HG03196 (cell line): Measurements from ENCODE around the gene FCMR.

Experiments
- ATAC-seq: cut with Tn5 transposase; IDR thresholded peaks from one replicate; pipeline ENCODE4 v1.9.1; 2021; ENCODE audit not compliant: unreplicated experiment

The FCMR gene

DNA sequence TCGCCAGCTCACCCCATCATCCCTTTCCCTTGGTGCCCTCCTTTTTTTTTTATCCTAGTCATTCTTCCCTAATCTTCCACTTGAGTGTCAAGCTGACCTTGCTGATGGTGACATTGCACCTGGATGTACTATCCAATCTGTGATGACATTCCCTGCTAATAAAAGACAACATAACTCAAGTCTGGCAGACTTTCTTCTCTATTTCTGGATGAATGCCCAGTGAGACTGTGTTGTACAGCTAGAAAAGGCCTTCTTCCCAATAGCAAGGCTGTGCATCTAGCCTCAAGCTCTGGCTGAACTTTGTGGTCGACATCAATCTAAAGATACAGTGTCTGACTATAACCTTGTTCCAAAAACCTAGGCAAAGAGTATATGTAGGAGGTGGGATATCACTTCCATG, 18.1 kb downstream of the FCMR start:
- ATAC-seq: no peak

GRCh38 chr1:206902702-206903101, 19.0 kb downstream of the FCMR start:
- no peak for ATAC-seq

- no peak for ATAC-seq
Measured at GRCh38 chr1:206901944-206902343, 19.8 kb downstream of the FCMR start.

DNA sequence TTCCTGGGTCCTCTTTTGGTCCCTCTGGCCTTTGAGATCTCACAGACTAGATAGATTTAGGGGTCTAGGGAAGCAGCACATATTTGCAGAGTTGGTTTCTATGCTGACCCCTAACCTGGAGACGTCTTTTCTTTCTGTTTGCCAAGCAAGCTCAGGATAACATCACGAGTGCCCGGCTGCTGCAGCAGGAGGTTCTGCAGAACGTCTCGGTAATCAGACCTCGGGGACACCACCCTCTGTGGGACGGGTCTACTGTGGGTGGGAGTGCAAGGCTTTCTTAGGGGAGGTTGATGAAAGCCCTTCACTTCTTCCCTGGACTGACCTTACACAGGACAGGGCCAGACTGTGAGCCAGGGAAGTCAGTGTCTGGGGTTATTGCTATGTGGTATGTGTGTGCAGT, 21.6 kb downstream of the FCMR start:
- no peak for ATAC-seq

DNA sequence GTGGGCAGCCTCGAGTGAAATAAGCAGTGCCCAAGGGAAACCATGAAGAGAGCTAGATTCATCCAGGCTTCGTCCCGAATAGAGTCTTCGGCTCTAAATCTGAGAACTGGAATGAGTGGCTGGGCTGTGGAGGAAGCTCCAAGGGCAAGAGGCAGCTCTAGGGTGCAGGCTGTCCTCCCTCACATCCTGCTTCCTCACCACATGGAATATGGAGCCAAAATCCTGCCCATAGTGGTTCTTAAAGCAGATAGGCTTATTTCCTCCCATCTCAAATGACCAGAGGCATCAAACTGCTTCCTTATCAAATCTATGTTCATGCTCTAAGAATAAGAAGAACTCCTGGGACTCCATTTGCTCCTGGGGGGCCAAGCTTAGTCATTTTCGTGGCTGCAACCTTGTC, 22.0 kb downstream of the FCMR start:
- no peak for ATAC-seq

GRCh38 chr1:206898915-206899431, 22.8 kb downstream of the FCMR start:
- ATAC-seq: no peak

DNA sequence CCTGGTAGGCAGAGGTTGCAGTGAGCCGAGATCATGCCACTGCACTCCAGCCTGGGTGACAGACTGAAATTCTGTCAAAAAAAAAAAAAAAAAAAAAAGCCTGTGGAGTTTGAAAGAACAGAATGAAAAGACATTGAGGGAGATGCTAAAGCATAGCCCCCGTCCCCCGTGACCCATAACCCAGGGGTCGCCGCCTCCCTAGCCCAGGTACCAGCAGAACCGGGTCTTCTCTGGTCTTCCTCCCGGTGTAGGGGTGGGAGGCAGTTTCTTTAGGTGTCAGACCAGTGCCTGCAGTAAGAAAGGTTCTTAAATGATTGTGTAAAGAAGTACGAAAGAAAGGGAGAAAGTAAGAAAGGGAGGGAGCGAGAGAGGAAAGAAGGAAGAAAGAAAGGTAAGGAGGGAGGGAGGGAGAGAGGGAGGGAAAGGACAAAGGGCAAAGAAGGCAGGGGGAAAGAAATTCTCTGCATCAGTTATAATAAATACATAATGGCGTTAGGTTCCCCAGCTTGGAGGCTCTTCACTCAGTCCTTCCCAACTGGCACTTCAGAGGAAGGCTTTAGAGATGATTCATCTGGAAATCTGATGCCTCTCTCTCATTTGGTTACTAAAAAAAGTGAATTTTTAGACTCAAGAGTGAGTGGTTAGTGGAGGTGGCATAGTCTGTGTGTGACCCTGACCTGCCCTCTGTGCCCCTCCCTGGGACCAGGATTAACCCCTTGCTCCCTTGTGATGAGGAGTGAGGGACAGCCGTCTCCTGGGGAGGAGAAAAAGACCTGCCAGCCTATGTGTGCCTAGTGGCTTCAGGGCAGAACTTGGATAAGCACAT, 23.4 kb downstream of the FCMR start:
- ATAC-seq: no peak

DNA sequence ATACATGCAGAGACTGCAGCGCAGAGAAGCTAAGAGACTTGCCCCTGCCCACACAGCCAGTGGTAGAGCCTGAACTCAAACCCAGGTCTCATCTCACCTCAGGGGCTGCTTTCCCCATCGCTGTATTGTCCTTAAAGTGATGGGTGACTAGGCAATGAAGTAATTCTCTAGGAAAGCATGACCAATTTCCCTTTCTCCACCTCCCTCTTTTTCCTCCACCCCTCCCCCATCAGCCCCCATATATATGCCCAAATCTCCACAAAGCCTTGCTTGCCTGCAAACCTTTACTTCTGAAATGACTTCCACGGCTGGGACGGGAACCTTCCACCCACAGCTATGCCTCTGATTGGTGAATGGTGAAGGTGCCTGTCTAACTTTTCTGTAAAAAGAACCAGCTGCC, 24.6 kb downstream of the FCMR start, which contains the start of gene IL24:
Gene IL24, plus strand, starts transcription at position 269 of the 400 bp plus-strand sequence. CDS start 390 bp downstream, outside the sequence.
- no peak for ATAC-seq

- no peak for ATAC-seq
Measured at GRCh38 chr1:206896261-206896660, 25.5 kb downstream of the FCMR start.

- no peak for ATAC-seq
Measured at GRCh38 chr1:206895837-206896242, 25.9 kb downstream of the FCMR start.

DNA sequence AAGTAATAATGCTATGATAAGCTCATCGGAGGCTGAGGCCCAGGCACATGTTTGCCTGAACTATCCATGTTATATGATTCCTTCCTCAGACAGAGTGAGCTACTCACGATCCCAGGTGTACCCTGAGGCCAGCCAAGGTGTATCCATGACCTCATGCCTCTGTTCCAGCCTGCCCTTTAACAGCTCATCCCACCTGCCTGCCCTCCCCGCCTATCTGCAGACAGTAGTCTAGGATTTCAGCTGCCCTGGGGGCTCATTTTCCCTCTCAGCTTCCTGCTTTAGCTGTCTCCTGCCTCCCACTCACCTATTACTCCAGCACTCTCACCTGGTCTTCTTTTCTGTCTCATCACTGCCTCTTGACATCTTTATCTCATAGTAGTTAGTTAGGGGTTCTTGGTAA, 26.4 kb downstream of the FCMR start:
- no peak for ATAC-seq

- ATAC-seq: no peak
Measured at GRCh38 chr1:206893380-206893779, 28.4 kb downstream of the FCMR start.

- no peak for ATAC-seq
Measured at GRCh38 chr1:206892351-206892984, 29.3 kb downstream of the FCMR start.

DNA sequence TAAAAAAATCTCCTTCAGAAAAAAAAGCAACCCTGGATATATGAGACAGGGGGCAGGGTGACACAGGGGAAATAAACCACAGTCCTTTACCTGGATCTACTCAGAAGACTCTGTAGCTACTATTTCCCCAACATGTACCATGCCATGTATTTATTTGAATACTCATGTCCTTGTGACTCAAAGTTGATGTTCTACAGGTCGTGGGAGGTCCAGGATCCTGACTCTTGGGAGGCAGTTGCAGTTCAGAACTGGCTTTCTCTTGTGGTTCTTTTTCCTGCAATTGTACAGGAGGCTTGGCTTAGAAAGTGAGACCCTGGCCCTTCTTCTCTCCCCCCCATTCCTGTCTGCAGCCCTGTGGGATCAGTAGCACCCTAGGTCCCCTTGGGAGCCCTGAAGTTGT, 30.3 kb downstream of the FCMR start:
- ATAC-seq: no peak

DNA sequence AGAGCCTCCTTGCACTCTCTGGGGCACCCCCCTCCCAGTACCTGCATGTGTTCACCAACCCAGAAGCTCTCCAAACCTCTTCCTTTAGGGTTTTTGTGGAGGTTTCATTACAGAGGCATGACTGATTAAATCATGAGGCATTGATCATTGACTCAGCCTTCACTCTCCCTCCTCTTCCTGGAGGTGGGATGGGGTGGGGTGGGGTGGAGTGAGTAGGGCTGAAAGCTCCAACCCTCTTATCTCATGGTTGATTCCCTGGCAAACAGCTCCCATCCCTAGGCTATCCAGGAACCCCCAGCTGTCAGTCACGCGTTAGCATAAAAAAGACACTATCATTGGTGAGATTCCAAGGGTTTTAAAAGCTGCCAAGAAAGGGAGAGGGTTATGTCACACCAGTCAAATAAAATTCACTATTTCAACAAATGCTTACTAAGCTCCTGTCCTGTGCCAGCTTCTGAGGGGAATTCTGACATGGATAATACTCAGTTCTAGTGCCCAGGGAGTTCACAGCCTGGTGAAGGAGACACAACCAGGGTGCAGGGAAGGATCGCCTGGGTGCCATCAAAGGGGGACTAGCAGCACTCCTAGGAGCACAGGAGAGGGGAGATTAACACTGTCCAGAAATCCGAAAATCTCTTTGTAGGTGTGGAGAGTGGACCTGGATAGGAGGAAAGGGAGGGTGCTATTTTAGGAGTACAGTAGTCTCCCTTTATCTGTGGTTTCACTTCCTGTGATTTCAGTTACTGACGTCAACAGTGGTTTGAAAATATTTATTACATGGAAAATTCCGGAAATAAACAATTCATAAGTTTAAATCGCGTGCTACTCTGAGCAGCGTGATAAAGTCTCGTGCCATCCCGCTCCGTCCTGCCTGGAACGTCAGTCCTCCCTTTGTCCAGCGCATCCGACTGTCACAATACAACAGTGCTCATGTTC, 31.3 kb downstream of the FCMR start:
- ATAC-seq: no peak

- no peak for ATAC-seq
Measured at GRCh38 chr1:206887701-206888100, 34.0 kb downstream of the FCMR start.

DNA sequence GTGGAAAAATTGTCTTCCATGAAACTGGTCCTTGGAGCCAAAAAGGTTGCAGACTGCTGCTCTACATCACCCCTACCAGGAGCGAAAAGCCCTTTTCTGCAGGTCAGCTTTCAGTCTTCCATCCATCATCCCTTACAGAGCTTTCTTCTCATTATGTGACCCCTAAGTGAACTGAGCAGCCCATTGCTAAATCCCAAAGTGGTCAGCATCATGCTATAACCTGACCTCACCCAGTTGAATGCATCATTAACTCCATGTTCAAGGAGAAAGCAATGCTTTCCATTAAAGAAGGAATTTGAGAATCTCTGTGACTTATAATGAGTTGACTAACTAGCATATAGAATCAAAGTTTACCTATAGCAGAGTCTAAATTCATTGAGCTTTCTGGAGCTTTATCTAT, 34.9 kb downstream of the FCMR start:
- no peak for ATAC-seq

GRCh38 chr1:206885341-206886060, 36.2 kb downstream of the FCMR start:
- no peak for ATAC-seq

DNA sequence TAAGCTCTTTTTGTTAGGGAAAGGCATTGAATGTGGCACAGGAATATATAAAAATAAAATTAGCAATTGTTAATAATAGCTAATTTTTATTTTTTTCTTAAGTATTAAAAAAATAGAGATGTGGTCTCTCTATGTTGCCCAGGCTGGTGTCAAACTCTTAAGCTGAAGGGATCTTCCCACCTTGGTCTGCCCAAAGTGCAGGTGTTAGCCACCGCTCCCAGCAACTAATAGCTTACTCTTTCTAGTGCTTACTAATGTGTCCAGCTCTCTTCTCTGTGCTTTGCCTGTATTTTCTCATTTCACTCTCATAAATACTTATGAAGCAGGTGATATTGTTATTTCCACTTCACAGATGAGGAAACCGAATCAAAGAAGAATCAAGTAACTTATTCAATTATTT, 37.9 kb downstream of the FCMR start:
- ATAC-seq: no peak

GRCh38 chr1:206883160-206883559, 38.6 kb downstream of the FCMR start:
- no peak for ATAC-seq

DNA sequence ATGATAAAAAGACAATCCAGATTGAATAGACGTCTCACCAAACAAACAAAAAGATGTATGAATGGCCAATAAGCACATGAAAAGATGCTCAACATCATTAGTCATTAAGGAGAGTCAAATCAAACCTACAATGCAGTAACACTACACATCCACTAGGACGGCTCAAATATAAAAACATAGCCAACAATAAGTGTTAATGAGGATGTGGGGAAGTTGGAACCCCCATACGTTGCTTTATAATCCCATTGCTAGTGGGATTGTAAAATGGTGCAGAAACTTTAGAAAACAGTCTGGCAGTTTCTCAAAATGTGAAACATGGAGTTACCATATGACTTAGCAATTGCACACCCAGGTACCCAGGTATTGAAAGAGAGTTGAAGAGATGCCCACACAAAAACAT, 39.2 kb downstream of the FCMR start:
- no peak for ATAC-seq
